ENCODE data around the gene WSCD2. TPM values are rescaled to one million over a fixed set of nuclear protein-coding genes. Genes with fewer than 3 reads are reported as not detected.

The WSCD2 gene
- polyA plus RNA-seq, 1 donor (not counting 4 experiments of a cell fraction or from before 2014, with no cell fraction given), result not detected

- TF ChIP-seq CTCF (optimal IDR thresholded peaks at IDR 0.05 in 1 of 3, IDR thresholded peaks at IDR 0.05 in 1 of 3, conservative IDR thresholded peaks at IDR 0.05 in 1 of 3; ENCODE audit: extremely low read depth in 1 of 3, insufficient read depth in 2 of 3, low read length in 3 of 3) (no peak), EZH2 (IDR thresholded peaks at IDR 0.05; ENCODE audit: low read length) (no peak)
- H3K36me3 ChIP-seq (ENCODE audit: control insufficient read depth in 2 of 2, extremely low read depth in 1 of 2, insufficient read depth in 2 of 2, low read length in 2 of 2), result no peaks in the 10 kb centered on the region
- dilution Hi-C loops (cut with MboI; ENCODE audit: extremely low pct_ligation_motif_present, low sequenced_read_pairs), result loop anchor here (5.0 kb wide), 1 partner anchor 33 kb away; no protein-coding TSS in a partner anchor
Measured at GRCh38 chr12:108199106-108199505, 70.0 kb downstream of the WSCD2 start.

GRCh38 chr12:108201808-108202207 lies 72.7 kb downstream of the WSCD2 start:
- dilution Hi-C loops (cut with MboI; ENCODE audit: extremely low pct_ligation_motif_present, low sequenced_read_pairs), result no loop called here
- H3K4me3 ChIP-seq (ENCODE audit: control insufficient read depth in 2 of 3, extremely low read depth in 1 of 3, insufficient read depth in 2 of 3, low read depth in 1 of 3, low read length in 3 of 3), result no peak overlapping the region
- H3K9me1 ChIP-seq (ENCODE audit: control insufficient read depth, extremely low read depth, insufficient read depth, low read length), result no peaks in the 10 kb centered on the region
- no peaks in the 10 kb centered on the region for H4K20me1 ChIP-seq (ENCODE audit: control insufficient read depth, extremely low read depth, insufficient read depth, low read length)
- H3K9me3 ChIP-seq (ENCODE audit: control insufficient read depth, low read depth, low read length), result no peaks in the 10 kb centered on the region
- H3K36me3 ChIP-seq (ENCODE audit: control insufficient read depth in 2 of 2, extremely low read depth in 1 of 2, insufficient read depth in 2 of 2, low read length in 2 of 2), result no peaks in the 10 kb centered on the region
- no peaks in the 10 kb centered on the region for H3K27me3 ChIP-seq (ENCODE audit: control insufficient read depth, extremely low read depth, insufficient read depth, low read length)
- H3K9ac ChIP-seq (ENCODE audit: control insufficient read depth, extremely low read depth, insufficient read depth, low read length), result no peak overlapping the region
- H3K27ac ChIP-seq (ENCODE audit: control insufficient read depth, insufficient read depth, low read length), result no peak overlapping the region
- no peaks in the 10 kb centered on the region for H3K4me1 ChIP-seq (ENCODE audit: control insufficient read depth, extremely low read depth, insufficient read depth, low read length)
- no peak overlapping the region for H3K4me2 ChIP-seq (ENCODE audit: control insufficient read depth, extremely low read depth, insufficient read depth, low read depth, low read length)
- DNase-seq (ENCODE audit: low read depth, low spot score) (no peak), FAIRE-seq (no peak)
- H3K79me2 ChIP-seq (ENCODE audit: control insufficient read depth, insufficient read depth, low read length), result no peaks in the 10 kb centered on the region
- H2AFZ ChIP-seq (ENCODE audit: control insufficient read depth, low read length), result no peak overlapping the region
- TF ChIP-seq EZH2 (IDR thresholded peaks at IDR 0.05; ENCODE audit: low read length) (no peak), CTCF (optimal IDR thresholded peaks at IDR 0.05 in 1 of 3, IDR thresholded peaks at IDR 0.05 in 1 of 3, conservative IDR thresholded peaks at IDR 0.05 in 1 of 3; ENCODE audit: extremely low read depth in 1 of 3, insufficient read depth in 2 of 3, low read length in 3 of 3) (no peak)

More at GRCh38 chr12:108199106-108199505, 70.0 kb downstream of the WSCD2 start:
- H3K4me3 ChIP-seq (ENCODE audit: control insufficient read depth in 2 of 3, extremely low read depth in 1 of 3, insufficient read depth in 2 of 3, low read depth in 1 of 3, low read length in 3 of 3), result no peak overlapping the region
- DNase-seq (ENCODE audit: low read depth, low spot score) (no peak), FAIRE-seq (no peak)
- H3K27ac ChIP-seq (ENCODE audit: control insufficient read depth, insufficient read depth, low read length), result no peak overlapping the region
- H3K27me3 ChIP-seq (ENCODE audit: control insufficient read depth, extremely low read depth, insufficient read depth, low read length), result no peaks in the 10 kb centered on the region
- no peaks in the 10 kb centered on the region for H3K4me1 ChIP-seq (ENCODE audit: control insufficient read depth, extremely low read depth, insufficient read depth, low read length)
- H4K20me1 ChIP-seq (ENCODE audit: control insufficient read depth, extremely low read depth, insufficient read depth, low read length), result no peaks in the 10 kb centered on the region
- H3K9ac ChIP-seq (ENCODE audit: control insufficient read depth, extremely low read depth, insufficient read depth, low read length), result no peak overlapping the region
- H3K9me3 ChIP-seq (ENCODE audit: control insufficient read depth, low read depth, low read length), result no peaks in the 10 kb centered on the region
- no peaks in the 10 kb centered on the region for H3K9me1 ChIP-seq (ENCODE audit: control insufficient read depth, extremely low read depth, insufficient read depth, low read length)
- H3K4me2 ChIP-seq (ENCODE audit: control insufficient read depth, extremely low read depth, insufficient read depth, low read depth, low read length), result no peak overlapping the region
- H3K79me2 ChIP-seq (ENCODE audit: control insufficient read depth, insufficient read depth, low read length), result no peaks in the 10 kb centered on the region
- no peak overlapping the region for H2AFZ ChIP-seq (ENCODE audit: control insufficient read depth, low read length)
